GM12865 (cell line): Measurements from ENCODE around the gene KCNJ15.
"Not testable (repeated sequence)": the region's sequence is repeated elsewhere in the genome, so short reads cannot be mapped to it uniquely, and the experiment has no call there.

ENCODE experiments used
- DNase-seq: peaks from one replicate; pipeline ENCODE4 v3.0.0; 2010; ENCODE audit warnings: low read depth
- H3K4me3 ChIP-seq: 2 replicates; pipeline ENCODE4 v1.5.1; 2011; ENCODE audit warnings: mild to moderate bottlenecking, low read depth, low read length, control low read depth
- TF ChIP-seq, protein P1 (sequence below): IDR thresholded peaks from 2 replicates; pipeline ENCODE4 v1.5.1; 2011; ENCODE audit warnings: low read length, control low read depth, low read depth, inconsistent platforms; ENCODE audit not compliant: insufficient read depth; ENCODE audit errors: missing control alignments

Gene KCNJ15

DNA sequence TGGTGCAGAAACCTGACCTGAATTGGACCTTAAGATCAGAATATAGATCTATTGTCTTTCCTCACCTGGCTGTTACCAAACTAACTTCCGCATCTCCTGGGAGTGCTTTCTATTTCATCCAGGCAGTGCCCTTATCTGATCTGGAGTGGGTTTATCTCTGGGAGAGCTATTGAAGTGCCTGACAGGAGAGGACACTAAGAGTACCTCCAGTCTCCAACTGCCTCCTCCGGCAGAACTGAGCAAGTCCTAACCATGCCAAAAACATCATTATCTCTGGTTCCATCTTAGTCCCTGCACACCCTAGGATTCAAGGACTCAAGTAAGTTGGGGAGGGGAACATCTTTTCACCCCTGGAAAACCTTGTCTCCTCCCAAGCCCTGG lies 12.4 kb upstream of the KCNJ15 start:
- TF ChIP-seq, protein P1, sequence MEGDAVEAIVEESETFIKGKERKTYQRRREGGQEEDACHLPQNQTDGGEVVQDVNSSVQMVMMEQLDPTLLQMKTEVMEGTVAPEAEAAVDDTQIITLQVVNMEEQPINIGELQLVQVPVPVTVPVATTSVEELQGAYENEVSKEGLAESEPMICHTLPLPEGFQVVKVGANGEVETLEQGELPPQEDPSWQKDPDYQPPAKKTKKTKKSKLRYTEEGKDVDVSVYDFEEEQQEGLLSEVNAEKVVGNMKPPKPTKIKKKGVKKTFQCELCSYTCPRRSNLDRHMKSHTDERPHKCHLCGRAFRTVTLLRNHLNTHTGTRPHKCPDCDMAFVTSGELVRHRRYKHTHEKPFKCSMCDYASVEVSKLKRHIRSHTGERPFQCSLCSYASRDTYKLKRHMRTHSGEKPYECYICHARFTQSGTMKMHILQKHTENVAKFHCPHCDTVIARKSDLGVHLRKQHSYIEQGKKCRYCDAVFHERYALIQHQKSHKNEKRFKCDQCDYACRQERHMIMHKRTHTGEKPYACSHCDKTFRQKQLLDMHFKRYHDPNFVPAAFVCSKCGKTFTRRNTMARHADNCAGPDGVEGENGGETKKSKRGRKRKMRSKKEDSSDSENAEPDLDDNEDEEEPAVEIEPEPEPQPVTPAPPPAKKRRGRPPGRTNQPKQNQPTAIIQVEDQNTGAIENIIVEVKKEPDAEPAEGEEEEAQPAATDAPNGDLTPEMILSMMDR, result no peak
- DNase-seq, result no peak
- no peak overlapping the region for H3K4me3 ChIP-seq

DNA sequence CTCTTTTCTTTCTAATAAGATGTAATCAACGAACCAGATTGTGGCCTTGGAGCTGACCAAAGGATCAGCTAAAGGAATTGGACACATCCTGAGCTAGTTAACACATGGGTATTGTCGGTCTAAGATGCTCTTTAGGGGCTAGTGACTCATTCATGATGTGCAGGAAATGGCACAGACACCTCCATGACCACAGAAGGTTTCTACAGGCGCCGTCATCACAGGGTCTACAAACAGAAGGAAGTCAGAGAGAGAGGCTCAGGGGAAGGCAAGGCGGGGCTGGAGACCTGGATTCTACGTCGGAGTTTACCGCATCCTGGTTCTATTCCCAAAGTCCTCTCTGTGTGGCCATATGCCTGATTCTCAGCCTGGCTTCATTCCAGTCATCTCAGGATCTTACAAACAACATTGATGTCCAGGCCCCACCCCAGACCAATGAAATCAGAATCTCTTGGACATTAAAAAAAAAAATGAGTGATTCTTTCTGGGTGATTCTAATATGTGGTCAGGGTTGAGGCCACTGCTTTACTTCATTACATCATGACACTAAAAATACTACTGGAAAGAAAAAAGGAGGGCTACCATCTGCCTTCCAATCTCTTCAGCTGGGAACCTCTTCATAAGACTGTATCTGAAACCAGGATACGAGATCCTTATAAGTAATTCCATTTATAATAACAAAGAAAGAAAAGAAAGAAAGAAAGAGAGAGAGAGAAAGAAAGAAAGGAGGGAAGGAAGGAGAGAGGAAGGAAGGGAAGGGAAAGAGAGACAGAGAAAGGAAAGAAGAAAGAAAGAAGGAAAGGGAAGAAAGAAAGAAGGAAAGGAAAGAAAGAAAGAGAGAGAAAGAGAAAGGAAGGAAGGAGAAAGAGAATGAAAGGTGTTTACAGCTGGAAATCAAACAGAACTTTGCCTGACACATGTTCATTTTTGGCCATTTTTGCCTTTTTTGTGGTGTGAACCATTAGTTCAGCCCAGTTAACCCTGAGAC lies 11.6 kb upstream of the KCNJ15 start:
- H3K4me3 ChIP-seq, result no peak overlapping the region
- TF ChIP-seq, protein P1, result no peak
- DNase-seq, result peak; percentile 89

DNA sequence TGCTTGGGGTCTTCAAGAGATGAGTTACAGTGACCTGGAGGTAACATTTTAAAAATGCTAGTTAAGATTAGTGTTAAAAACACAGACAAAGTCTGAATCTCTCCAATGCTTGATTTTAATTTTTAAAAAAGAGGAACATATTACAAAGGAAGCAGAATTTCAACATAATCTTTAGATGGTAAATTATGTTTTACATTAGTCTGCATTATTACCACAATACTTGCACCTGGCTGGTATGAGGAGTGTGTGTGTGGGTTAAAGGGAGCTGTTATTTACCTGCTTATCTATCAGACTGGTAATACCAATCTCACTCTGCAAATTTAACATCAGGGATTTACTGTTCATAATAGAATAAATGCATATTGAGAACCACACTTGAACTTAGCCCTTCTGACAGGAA lies 10.3 kb upstream of the KCNJ15 start:
- TF ChIP-seq, protein P1, result no peak
- no peak for DNase-seq
- no peak overlapping the region for H3K4me3 ChIP-seq

DNA sequence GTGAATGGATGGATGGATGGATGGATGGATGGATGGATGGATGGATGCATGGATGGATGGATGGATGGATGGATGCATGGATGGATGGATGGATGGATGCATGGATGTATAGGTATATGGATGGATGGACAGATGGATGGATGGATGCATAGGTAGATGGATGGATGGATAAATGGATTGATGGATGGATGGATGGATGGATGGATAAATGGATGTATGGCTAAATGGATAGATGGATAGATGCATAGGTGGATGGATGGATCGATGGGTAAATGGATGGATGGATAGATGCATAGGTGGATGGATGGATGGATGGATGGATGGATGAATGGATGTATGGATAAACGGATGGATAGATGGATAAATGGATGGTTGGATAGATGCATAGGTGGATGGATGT lies 9.7 kb upstream of the KCNJ15 start:
- H3K4me3 ChIP-seq, DNase-seq: not testable (repeated sequence)

DNA sequence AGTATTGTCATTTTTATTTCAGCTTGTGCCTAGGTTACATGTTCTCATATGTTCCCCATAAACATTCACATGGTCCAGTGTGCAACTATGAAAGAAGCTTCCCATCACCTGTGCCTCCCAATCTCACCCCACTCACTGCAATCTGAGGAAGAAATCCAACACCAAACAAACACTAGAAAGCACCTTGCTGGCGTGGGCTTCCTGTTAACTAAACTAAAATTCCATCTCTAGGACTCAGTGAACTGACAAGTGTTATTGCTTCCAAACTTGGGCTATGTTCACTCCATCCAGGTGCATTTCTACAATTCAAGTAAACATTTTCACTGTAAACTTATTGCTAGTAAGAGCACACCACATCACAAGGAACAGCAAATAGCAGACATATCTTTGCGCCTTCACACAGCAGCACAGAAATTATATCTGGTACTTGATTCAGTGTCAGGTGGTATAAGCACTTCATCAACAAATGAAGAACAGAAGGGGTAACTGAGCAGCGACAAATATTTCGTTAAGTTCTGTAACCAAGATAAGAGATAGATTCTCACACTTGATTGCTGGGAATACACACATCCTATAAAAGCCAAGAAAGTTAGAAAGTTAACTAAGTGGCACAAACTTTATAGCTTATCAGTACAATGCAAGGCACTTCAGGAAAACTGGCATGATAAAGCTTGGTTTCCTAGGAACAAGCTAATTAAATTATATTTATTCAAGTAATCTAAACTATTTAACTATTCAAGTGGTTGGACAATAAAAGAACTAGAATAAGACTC lies 8.9 kb upstream of the KCNJ15 start:
- H3K4me3 ChIP-seq, result no peak overlapping the region
- TF ChIP-seq, protein P1, result no peak
- no peak for DNase-seq

DNA sequence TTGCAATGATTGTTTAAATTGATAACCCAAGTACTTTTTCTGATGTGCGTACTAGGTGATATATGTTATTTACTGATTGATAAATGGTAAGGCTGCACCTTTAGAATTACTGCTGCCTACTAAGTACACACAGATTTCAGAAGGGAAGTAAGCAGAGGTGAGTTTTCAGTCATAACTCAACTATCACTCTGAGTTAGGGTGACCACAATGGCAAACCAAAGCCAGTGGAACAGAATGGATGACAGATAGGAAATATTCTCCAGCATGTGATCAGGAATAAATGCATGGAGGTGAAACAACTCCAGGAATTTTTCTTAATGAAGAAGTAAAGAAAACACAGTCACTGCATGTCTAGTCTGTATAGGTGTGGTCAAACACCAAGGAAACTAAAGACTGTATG lies 7.5 kb upstream of the KCNJ15 start:
- peak; percentile 64 for DNase-seq
- TF ChIP-seq, protein P1, result no peak
- H3K4me3 ChIP-seq, result no peak overlapping the region

DNA sequence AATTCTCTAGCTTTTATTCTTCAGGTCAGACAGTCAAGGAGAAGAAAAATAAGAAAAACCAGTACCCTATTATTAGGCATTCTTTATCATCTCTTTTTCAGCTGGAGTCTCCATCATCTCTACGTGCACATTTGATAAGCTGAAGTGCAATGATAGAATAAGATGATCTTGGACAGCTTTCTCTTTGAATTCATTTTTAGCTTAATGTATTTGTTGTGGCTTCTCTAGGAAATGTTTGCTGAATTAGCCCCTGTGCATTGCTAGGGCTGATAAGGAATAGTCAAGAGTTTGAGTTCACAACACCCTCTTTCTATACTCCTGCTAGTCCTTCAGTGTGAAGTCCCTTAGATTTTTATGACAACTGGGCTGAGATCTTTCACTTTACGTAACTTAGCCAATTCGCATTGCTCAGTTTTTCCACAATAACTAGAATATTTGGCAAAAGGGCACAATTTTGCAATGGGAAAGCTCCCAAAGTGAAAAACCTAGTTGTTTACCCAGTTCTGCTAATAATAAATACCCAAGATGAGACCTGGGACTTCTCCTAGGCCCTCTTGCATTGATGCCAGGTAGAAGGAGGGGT lies 7.0 kb upstream of the KCNJ15 start:
- no peak for DNase-seq
- TF ChIP-seq, protein P1, result no peak
- H3K4me3 ChIP-seq, result no peak overlapping the region
